EH (cell line): ENCODE results near the gene INPP5D.

Source experiments
- DNase-seq: peaks from one replicate; pipeline ENCODE4 v3.0.0-alpha.2; 2015; ENCODE audit warnings: low read depth

INPP5D gene

GRCh38 chr2:233075966-233076339, 15.8 kb downstream of the INPP5D start:
- no peak for DNase-seq

- no peak for DNase-seq
Measured at GRCh38 chr2:233076749-233077148, 16.6 kb downstream of the INPP5D start.

GRCh38 chr2:233079473-233079877, 19.3 kb downstream of the INPP5D start:
- no peak for DNase-seq

DNA sequence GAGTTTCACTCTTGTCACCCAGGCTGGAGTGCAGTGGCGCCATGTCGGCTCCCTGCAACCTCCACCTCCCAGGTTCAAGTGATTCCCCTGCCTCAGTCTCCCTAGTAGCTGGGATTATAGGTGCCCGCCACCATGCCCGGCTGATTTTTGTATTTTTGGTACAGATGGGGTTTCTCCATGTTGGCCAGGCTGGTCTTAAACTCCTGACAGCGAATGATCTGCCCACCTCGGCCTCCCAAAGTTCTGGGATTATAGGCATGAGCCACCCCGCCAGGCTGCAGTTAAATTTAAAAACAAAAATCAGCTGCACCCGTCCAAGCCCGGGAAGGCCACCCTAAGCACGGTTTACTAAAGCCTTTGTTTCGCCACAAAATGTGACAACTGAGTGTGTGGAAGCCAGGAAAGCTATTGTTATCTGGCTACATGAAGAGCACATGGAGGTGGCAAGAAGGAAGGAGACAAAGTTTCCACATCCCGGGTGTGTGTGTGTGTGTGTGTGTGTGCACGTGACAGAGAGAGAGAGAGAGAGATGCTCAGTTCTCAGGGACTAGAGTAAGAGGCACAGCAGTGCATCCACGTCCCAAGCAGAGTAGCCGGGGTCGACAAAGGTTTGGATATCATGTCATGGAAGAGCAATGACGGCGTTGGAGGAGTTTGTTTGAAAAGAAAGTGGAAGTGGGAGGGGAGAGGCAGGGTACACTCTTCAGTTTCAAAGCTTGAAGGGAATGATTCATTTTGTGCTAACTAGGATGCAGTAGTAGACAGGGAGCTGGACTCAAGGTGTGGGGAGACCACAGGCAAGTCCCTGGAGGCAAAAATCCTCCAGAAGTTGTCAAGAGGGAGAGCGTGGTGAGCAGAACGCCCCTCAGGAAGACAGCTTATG, 20.1 kb downstream of the INPP5D start:
- DNase-seq: no peak

GRCh38 chr2:233080836-233081229, 20.7 kb downstream of the INPP5D start:
- no peak for DNase-seq

DNA sequence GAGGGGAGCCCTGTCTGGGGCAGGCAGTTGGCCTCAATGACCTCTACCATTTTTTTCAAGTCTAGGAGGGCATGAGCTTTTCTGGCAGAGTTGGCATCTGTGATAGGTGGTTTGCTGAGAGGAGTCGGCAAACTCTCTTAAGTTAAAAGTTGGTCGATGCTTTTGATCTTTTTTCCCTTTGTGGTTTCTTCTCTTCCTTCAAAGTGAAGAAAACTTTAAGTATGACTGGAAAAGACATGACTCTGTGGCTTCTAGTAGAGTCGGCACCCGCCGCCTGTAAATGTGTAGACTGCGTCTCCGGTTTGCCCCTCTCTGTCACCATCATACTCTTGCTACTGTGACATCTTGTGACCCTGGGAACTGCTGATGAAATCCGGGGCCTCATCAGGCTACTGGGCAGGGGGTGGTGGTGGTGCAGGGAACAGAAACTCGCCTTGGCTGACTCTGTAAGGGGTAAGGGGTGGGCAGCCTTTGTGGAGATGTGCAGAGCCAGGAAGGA, 21.1 kb downstream of the INPP5D start:
- DNase-seq: no peak

DNA sequence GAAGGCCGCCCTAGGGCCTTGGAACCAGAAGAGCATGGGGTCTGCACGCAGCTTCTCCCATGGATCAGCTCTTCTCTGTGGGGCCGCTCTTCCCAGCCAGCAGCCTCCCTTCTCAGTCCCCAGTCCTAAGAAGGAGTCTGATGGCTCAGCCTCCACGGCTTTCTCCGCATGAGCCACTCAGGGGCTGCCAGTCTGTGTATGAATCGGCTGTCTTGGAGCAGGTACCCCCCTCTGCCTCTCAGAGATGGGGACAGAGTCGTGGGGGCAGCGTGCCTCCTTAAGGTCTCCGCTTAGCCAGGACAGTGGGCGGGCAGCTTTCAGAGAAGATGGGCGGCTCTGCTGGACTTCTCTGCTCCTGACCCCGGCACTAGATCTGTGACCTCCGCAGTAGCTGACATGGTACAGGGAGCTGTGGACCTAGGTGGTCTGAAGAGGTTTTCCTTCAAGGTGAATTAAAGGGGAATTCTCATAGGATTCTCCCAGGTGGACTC, 21.6 kb downstream of the INPP5D start:
- no peak for DNase-seq

GRCh38 chr2:233082222-233082930, 22.2 kb downstream of the INPP5D start:
- DNase-seq: no peak

GRCh38 chr2:233082931-233083755, 23.0 kb downstream of the INPP5D start:
- DNase-seq: no peak

GRCh38 chr2:233083782-233084181, 23.6 kb downstream of the INPP5D start:
- DNase-seq: no peak

GRCh38 chr2:233084488-233084887, 24.3 kb downstream of the INPP5D start:
- DNase-seq: no peak

GRCh38 chr2:233085037-233085838, 25.1 kb downstream of the INPP5D start:
- DNase-seq: no peak

DNA sequence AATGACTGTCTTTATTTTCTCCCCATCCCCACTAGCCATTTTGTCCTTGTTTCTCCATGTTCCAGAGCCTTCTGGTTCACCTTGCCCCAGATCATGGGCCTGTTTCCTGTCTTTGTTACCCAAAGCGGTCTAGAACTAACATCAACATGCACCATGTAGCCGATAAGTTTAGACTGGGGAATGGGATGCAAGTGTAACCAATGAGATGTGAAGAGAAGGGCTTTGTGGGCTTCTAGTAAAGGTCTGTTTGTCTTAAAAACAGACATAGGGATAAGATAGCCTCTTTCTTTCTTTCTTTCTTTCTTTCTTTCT, 25.7 kb downstream of the INPP5D start:
- DNase-seq: no peak

- no peak for DNase-seq
Measured at GRCh38 chr2:233087713-233088112, 27.6 kb downstream of the INPP5D start.

DNA sequence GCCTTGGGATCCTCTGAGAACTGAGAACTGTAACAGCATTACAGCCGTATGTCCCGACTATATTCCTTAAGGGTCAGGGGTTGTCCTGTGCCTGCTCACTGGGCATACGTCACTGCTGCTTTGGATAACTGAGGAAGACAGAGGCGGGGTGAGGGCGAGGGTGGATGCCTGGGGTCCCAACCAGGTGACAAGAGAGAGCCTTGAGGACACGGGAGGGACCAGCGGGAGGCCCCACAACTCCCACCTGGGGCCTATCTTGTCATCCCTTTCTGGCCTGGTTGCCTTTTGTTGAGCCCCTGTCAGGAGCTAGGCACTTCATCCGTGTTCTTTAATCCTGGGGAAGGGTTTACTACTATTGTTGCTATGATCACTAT, 28.8 kb downstream of the INPP5D start:
- DNase-seq: no peak

GRCh38 chr2:233089851-233090250, 29.7 kb downstream of the INPP5D start:
- DNase-seq: no peak

- no peak for DNase-seq
Measured at GRCh38 chr2:233090879-233091278, 30.7 kb downstream of the INPP5D start.

DNA sequence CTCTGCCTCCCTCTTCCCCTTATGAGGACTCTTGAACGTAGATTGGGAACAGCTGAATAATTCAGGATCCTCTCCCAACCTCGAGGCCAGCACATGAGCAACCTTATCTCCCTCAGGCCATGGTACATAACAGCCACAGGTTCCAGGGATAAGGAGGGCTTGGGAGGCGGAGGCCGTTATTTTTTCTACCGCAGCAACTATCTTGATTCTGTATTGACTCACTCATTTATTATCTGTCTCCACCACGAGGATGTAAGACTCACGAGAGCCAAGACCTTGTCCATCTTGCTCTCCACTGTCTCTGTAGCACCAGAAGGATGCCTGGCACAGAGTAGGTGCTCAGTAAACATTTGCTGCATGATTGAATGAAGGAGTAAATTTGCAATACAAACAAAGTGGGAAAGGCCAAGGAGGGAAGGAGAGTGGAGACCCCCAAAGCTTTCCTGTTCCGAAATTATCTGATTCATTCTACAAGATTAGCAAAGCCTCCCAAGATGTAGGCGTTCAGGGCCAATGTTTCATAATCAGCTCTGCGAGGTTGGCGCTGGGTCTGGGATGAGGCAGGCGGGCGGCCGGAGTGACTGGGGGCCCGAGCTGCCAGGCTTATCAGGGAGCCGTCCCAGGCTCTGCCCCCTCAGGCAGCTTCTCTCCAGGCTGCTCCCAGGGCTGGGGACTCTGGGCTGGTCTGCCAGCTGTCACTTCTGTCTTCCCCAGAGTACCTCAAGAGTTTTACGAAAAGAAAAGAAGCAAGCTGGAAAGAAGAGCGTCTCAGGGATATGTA, 31.6 kb downstream of the INPP5D start:
- DNase-seq: no peak

DNA sequence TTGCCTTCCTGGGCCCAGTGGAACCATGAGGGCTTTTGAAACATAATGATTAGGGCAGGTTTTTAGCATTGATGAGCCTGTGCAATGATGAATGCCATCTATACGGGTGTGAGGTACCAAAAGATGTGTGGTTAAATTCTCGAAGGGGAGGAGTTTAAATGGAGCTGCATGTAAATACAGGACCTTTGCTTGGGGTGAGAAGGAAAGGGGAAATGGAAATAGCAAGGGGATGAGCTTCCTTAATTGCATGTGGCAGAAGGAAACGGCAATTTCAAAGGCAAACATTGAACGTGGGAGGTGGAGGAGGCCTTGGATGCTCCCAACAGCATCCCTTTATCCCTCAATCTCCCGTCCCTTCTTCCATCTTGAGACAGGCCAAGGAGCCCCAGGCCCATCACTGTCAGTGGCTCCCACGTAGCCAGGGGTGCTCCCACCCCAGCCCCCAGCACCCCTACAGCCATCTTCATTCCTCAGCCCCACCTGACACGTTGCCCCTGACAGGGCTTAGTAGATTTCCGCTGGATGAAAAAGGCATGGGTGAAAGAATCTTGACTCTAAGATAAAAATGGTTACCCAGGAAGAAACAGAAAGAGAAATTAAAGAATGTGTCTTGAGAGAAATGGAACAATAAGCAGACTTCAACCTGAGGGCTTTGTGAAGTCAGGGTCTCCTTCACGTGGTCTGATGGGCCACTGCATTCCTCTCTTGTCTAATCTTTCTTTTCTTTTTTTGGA, 32.5 kb downstream of the INPP5D start:
- no peak for DNase-seq

- no peak for DNase-seq
Measured at GRCh38 chr2:233093166-233093448, 33.0 kb downstream of the INPP5D start.
